GM23338 (cell line): ENCODE data around the gene DAZ1. TPM values are rescaled to one million over a fixed set of nuclear protein-coding genes. Genes with fewer than 3 reads are reported as not detected.
"Not testable (repeated sequence)": the region's sequence is repeated elsewhere in the genome, so short reads cannot be mapped to it uniquely, and the experiment has no call there.

Experiments
- ATAC-seq: fragments of 200-7000 bp; cut with Tn5 transposase; 3 replicates; pipeline ENCODE4 v1.9.1; 2020
- DNase-seq: peaks from one replicate; pipeline ENCODE4 v3.0.0-alpha.2; 2015; ENCODE audit warnings: low spot score
- H2AFZ ChIP-seq: fragments of 200-600 bp; sonication (generic); 2 replicates; pipeline ENCODE4 v1.8.0; 2016; ENCODE audit warnings: antibody characterized with exemption, mild to moderate bottlenecking, moderate library complexity
- H3F3A ChIP-seq: fragments of 200-600 bp; sonication (generic); replicated peaks from 2 replicates; pipeline ENCODE4 v1.8.0; 2017; ENCODE audit warnings: antibody characterized with exemption, mixed run types, low read depth
- H3K27ac ChIP-seq: fragments of 200-600 bp; sonication (generic); 2 replicates; pipeline ENCODE4 v1.6.1; 2016; ENCODE audit warnings: low read depth
- H3K27me3 ChIP-seq: fragments of 200-600 bp; sonication (generic); 2 replicates; pipeline ENCODE4 v1.8.0; 2016; ENCODE audit warnings: mild to moderate bottlenecking, mixed run types, moderate library complexity; ENCODE audit not compliant: insufficient read depth
- H3K36me3 ChIP-seq: fragments of 200-600 bp; sonication (generic); 2 replicates; pipeline ENCODE4 v1.8.0; 2016; ENCODE audit warnings: mild to moderate bottlenecking; ENCODE audit not compliant: insufficient read depth
- H3K4me1 ChIP-seq: fragments of 200-600 bp; sonication (generic); 2 replicates; pipeline ENCODE4 v1.8.0; 2016; ENCODE audit warnings: mild to moderate bottlenecking, moderate library complexity; ENCODE audit not compliant: insufficient read depth
- H3K4me2 ChIP-seq: fragments of 200-600 bp; sonication (generic); 2 replicates; pipeline ENCODE4 v1.7.1; 2017; ENCODE audit warnings: mixed run types
- H3K4me3 ChIP-seq: fragments of 200-600 bp; sonication (generic); 2 replicates; pipeline ENCODE4 v1.6.1; 2016; ENCODE audit warnings: mixed run types
- H3K79me2 ChIP-seq: fragments of 200-600 bp; sonication (generic); replicated peaks from 2 replicates; pipeline ENCODE4 v1.8.0; 2017; ENCODE audit warnings: mild to moderate bottlenecking; ENCODE audit not compliant: insufficient read depth
- H3K9me2 ChIP-seq: fragments of 200-600 bp; sonication (generic); 2 replicates; pipeline ENCODE4 v1.8.0; 2017; ENCODE audit not compliant: insufficient read depth
- H4K20me1 ChIP-seq: fragments of 200-600 bp; sonication (generic); replicated peaks from 2 replicates; pipeline ENCODE4 v1.8.0; 2017; ENCODE audit warnings: mild to moderate bottlenecking; ENCODE audit not compliant: insufficient read depth
- H3K27ac Mint-ChIP-seq: 2 replicates; pipeline ENCODE4 v1.8.0; 2020; ENCODE audit warnings: inconsistent platforms, mild to moderate bottlenecking, moderate library complexity, mixed read lengths
- H3K27me3 Mint-ChIP-seq: 3 replicates; pipeline ENCODE4 v1.8.0; 2022; ENCODE audit warnings: low read depth, mild to moderate bottlenecking, moderate library complexity, mixed read lengths, inconsistent platforms; ENCODE audit not compliant: insufficient read depth, poor library complexity
- H3K36me3 Mint-ChIP-seq: 3 replicates; pipeline ENCODE4 v1.8.0; 2021; ENCODE audit warnings: low read depth, mild to moderate bottlenecking, inconsistent platforms, moderate library complexity, mixed read lengths
- H3K4me1 Mint-ChIP-seq: 3 replicates; pipeline ENCODE4 v1.8.0; 2020; ENCODE audit warnings: mild to moderate bottlenecking, inconsistent platforms, mixed read lengths
- H3K4me3 Mint-ChIP-seq: 3 replicates; pipeline ENCODE4 v1.8.0; 2021; ENCODE audit warnings: moderate library complexity, mild to moderate bottlenecking, inconsistent platforms, mixed read lengths
- H3K9me3 Mint-ChIP-seq: 3 replicates; pipeline ENCODE4 v1.8.0; 2020; ENCODE audit warnings: moderate library complexity, mild to moderate bottlenecking, inconsistent platforms, mixed read lengths
- long read RNA-seq: library from polyadenylated mRNA; unstranded; transcript quantifications from one replicate; pipeline ENCODE4 v2.0.0, GENCODE V29; 2020; ENCODE audit not compliant: unreplicated experiment
- polyA plus RNA-seq: library from polyadenylated mRNA; unstranded; fragments of >200 nt; fragmentation: Nextera tagmentation; extraction: Ambion mirVana; gene quantifications from 2 replicates; pipeline ENCODE4 v1.2.1, GENCODE V29; 2016
- total RNA-seq: library from RNA; depleted of rRNA; stranded (reverse); fragments of >200 nt; shearing (Covaris generic); gene quantifications from 2 replicates; pipeline ENCODE4 v1.2.3, GENCODE V29; 2014; rRNA removed

The DAZ1 gene
- total RNA-seq (1.6 and 3.2 TPM in 2 replicates), polyA plus RNA-seq (1.3 and 1.5 TPM in 2 replicates)
- long read RNA-seq, partial matches to known transcripts: 0 of 1 reads
- long read RNA-seq, other reads (novel, unspliced or antisense): 1 of 1 reads

- H3K27me3 Mint-ChIP-seq, H3K36me3 ChIP-seq, DNase-seq, ATAC-seq, H3K9me2 ChIP-seq, H3K9me3 Mint-ChIP-seq, H3K4me3 Mint-ChIP-seq, H3K4me1 Mint-ChIP-seq, H3K4me3 ChIP-seq, H3K36me3 Mint-ChIP-seq, H4K20me1 ChIP-seq, H3K4me2 ChIP-seq, H3K27ac Mint-ChIP-seq, H3F3A ChIP-seq, H3K4me1 ChIP-seq, H3K79me2 ChIP-seq, H3K27me3 ChIP-seq, H3K27ac ChIP-seq, H2AFZ ChIP-seq: not testable (repeated sequence)
Observed at GRCh38 chrY:23198908-23199307, at the start of gene DAZ1. Gene DAZ1, minus strand, starts transcription at chrY:23199008. Its CDS starts 208 bp downstream, at chrY:23198800.

GRCh38 chrY:23219233-23219632, 20.4 kb upstream of the DAZ1 start, which contains the start of gene DAZ2:
Gene DAZ2, plus strand, starts transcription at chrY:23219533. Its CDS starts 208 bp downstream, at chrY:23219741.
- H3K27me3 ChIP-seq, H3K9me3 Mint-ChIP-seq, H3K27me3 Mint-ChIP-seq, H3K36me3 ChIP-seq, H3K9me2 ChIP-seq, H3K27ac ChIP-seq, H3K27ac Mint-ChIP-seq, H3K4me2 ChIP-seq, DNase-seq, H2AFZ ChIP-seq, H3K36me3 Mint-ChIP-seq, H3K4me1 ChIP-seq, H3K4me1 Mint-ChIP-seq, H4K20me1 ChIP-seq, H3K4me3 ChIP-seq, H3K4me3 Mint-ChIP-seq, ATAC-seq, H3K79me2 ChIP-seq, H3F3A ChIP-seq: not testable (repeated sequence)

- H3K27ac ChIP-seq, H3K36me3 ChIP-seq: not testable (repeated sequence)
Observed at GRCh38 chrY:23210681-23211080, 11.9 kb upstream of the DAZ1 start.

GRCh38 chrY:23209802-23210495, 11.1 kb upstream of the DAZ1 start:
- not testable (repeated sequence) for H3K4me2 ChIP-seq, H3K4me1 Mint-ChIP-seq, H3K27ac Mint-ChIP-seq, H3K4me3 Mint-ChIP-seq, DNase-seq, H3K4me1 ChIP-seq, H4K20me1 ChIP-seq, H3F3A ChIP-seq, H3K9me2 ChIP-seq, H3K36me3 ChIP-seq, H3K79me2 ChIP-seq, H3K4me3 ChIP-seq, ATAC-seq, H3K27me3 ChIP-seq, H2AFZ ChIP-seq, H3K27ac ChIP-seq, H3K27me3 Mint-ChIP-seq, H3K9me3 Mint-ChIP-seq, H3K36me3 Mint-ChIP-seq

More at GRCh38 chrY:23210681-23211080, 11.9 kb upstream of the DAZ1 start:
- not testable (repeated sequence) for H3K9me2 ChIP-seq, H3K4me1 Mint-ChIP-seq, H4K20me1 ChIP-seq, H3K4me2 ChIP-seq, H3K4me1 ChIP-seq, H3K27ac Mint-ChIP-seq, DNase-seq, H3K9me3 Mint-ChIP-seq, ATAC-seq, H3K27me3 ChIP-seq, H3F3A ChIP-seq, H3K27me3 Mint-ChIP-seq, H3K79me2 ChIP-seq, H3K4me3 ChIP-seq, H3K4me3 Mint-ChIP-seq, H3K36me3 Mint-ChIP-seq, H2AFZ ChIP-seq

GRCh38 chrY:23207455-23207854, 8.6 kb upstream of the DAZ1 start:
- H3K27me3 Mint-ChIP-seq, H3K36me3 ChIP-seq, ATAC-seq, H3K9me2 ChIP-seq, DNase-seq, H3K4me3 Mint-ChIP-seq, H2AFZ ChIP-seq, H3F3A ChIP-seq, H3K79me2 ChIP-seq, H4K20me1 ChIP-seq, H3K4me2 ChIP-seq, H3K4me1 Mint-ChIP-seq, H3K27ac ChIP-seq, H3K27ac Mint-ChIP-seq, H3K4me3 ChIP-seq, H3K4me1 ChIP-seq, H3K36me3 Mint-ChIP-seq, H3K27me3 ChIP-seq, H3K9me3 Mint-ChIP-seq: not testable (repeated sequence)
